ENCODE data around the gene ADAD2.

Gene ADAD2

GRCh38 chr16:84176192-84177053, 14.5 kb upstream of the ADAD2 start:
- no peak for DNase-seq (ENCODE audit: low read depth in 2 of 2)

DNA sequence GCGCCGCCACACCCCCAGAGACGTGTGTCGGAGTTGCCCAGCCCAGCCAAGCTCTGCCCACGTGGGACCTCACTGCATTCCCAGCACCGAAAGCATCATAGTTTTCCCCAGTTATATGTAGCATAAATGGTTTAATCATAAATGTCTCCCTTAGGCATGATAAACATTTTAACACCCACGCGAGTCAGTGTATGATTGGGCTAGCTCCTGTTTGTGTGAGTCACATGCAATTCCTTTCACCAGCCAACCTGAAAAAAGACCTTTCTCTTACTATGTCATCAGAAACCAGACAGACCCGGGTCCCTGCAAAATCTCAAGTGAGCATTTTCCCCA, 13.2 kb upstream of the ADAD2 start:
- DNase-seq (ENCODE audit: low read depth in 2 of 2), result no peak

DNA sequence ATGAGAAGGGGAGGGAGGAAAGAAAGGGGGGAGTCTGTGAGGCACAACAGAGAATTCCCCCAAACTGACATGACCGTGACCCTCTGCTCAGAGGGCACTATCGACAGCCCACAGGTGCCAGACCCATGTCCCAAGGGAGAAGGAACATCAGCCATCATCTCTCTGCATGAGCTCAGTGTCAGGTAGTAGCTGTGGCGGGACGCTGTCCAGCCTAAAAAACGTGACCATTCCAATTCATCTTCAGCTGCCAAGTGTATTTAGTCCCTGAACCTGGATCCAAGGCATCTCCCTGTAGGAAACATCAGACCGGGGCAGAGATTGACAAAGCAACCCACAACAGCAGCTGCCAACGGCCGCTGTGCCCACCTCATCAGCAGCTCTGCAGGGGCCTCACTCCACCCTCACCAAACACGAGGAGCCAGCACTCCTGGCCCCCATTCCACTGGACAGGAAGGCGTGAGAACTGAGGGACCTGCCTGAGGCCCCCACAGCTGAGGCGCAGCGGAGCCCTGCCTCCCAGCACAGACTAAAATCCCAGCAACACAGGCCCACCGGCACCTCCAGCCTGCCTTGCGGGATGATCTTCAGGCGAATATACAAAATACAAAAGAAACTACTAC, 12.7 kb upstream of the ADAD2 start:
- no peak for DNase-seq (ENCODE audit: low read depth in 2 of 2)

DNA sequence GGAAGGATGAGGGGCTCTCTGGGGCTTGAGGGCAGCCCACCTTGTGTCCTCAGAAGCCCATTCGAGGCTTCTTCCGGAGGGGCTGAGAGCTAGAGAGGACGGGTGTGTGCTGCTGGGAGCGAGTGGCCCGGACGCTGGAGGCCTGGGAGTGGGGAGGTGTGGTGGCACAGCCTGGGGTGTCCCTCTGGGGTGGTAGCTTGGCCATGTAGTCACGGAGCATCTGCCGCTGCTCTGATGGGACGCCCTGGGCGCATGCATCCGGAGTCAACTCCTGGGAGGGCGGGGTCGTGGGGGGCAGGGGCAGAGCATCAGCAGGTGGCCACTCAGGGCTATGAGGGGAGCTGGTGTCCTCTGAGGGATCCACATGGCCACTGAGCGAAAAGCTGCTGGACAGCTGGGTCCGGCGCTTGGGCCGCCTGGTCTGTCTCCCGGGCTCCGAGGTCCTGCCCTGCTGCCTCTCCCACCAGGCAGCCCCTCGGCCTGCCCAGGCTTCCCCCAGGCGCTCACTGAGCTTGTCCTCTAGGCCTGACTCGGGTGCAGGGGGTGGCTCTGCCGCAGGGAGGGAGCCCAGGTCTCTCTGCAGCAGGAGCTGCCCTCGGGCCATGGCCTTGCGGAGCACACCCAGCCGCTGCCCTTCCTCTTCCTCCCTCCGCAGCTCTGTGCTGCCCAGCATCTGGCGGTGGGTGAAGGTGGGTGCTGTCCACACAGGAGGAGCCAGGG, 11.9 kb upstream of the ADAD2 start:
- DNase-seq (ENCODE audit: low read depth in 2 of 2), result no peak

DNA sequence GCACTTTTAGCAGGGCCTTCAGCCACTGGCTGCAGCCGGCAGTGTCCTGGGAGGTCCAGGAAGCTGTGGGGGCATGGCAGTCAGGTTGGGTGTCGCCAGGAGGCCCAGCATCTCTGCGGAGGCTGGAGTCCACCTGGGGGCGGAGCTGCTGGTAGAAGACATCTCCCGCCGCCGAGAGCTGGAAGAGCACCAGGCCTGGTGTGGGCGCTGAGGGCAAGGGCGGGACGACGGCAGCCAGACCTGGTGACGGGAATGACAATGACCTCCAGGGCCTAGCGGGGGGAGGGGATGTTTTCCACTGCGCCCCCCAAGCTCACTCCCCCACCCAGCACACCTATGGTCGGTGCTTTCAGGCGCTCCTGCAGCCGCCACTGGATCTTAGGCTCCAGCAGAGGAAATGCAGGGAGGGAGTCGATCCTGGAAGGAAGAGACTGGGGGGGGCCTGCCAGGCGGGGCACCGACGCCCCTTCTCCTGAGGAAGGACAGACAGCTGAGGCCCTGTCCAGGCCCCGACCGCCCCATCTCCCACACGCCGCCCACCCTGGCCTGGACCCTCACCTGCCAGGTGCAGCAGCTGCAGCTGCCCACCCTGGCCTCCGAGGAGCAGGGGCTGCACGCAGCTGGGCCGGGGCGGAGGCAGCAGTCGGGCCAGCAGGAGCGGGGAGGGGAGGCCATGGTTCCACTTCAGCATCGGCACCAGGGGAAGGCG, 11.2 kb upstream of the ADAD2 start:
- DNase-seq (ENCODE audit: low read depth in 2 of 2), result no peak

- no peak for DNase-seq (ENCODE audit: low read depth in 2 of 2)
Measured at GRCh38 chr16:84180519-84181140, 10.3 kb upstream of the ADAD2 start.

DNA sequence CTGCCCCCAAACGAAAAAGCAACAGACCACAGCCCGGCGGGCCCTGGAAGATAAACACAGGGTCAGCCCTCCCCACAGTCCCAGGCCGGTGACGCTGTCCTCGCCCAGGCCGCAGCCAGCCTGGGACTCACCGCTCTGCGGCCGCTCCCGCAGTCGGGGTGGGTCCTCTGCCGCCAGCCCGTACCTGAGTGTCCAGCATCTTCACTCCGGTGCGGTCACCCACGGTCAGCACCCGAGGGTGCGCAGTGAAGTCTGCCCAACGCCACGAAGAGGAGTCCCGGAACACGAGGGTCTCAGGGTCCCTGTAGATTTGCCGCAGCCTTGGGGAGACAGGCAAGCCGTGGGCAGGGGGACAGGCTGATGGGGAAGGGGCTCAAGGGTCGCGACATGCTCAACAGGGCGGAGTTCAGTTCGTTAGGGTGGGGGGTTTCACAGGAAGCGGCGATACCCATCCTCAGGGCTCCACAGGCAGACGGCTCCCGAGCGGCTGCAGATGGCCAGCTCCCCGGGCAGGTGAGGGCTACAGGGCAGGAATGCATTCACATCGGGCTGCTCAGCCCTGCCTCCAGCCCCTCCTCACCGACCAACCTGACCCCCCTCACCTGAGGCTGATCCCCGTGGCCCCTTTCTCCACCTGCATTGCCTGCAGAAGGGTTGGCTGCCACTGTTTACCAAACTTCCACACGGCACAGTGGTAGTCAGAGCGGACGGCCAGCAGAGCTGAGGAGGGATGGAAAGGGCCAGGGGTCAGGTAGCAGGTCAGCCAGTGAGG, 9.6 kb upstream of the ADAD2 start:
- no peak for DNase-seq (ENCODE audit: low read depth in 2 of 2)

- DNase-seq (ENCODE audit: low read depth in 2 of 2), result no peak
Measured at GRCh38 chr16:84182104-84182503, 8.9 kb upstream of the ADAD2 start.

GRCh38 chr16:84182680-84183571, 8.0 kb upstream of the ADAD2 start:
- DNase-seq (ENCODE audit: low read depth in 2 of 2), result no peak

DNA sequence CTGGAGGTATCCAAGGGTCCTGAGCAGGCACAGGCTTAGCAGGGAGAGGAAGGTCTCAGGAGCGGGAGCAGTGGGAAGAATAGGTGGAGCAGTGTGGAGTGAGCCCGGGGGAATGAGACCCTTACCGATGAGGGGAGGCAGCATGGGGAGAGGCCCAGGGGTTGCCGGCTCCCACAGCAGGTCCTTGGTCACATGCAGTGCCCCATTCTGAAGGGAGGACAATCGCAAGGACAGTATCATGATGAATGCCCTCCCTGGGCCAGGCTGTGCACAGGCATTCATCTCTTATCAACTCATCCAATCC, 7.4 kb upstream of the ADAD2 start:
- DNase-seq (ENCODE audit: low read depth in 2 of 2), result no peak

GRCh38 chr16:84183911-84184591, 6.9 kb upstream of the ADAD2 start:
- DNase-seq (ENCODE audit: low read depth in 2 of 2), result no peak

DNA sequence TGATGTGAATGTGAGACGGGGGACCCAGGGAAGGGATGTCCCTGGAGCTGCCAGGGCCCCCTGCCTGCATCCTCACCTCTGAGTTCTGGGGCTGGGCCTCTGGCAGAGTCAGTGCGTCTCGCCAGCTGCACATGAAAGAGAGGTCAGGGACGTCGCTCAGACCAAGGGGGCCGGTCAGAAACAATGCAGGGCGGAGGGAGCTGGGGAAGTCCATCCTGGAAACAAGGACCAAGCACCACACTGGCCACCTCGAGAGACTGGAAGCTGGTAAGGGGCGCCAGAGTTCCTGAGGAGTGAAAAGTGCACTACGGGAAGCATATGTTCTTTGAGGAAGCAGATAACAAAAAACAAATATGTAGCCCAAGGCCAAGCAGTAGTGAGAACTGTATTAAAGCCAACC, 6.2 kb upstream of the ADAD2 start:
- DNase-seq (ENCODE audit: low read depth in 2 of 2), result no peak

GRCh38 chr16:84186685-84187437, 4.1 kb upstream of the ADAD2 start, which contains the start of gene TAF1C:
Gene TAF1C, minus strand, starts transcription at chr16:84187057. Its CDS starts 2,069 bp downstream, at chr16:84184988.
- DNase-seq (ENCODE audit: low read depth in 2 of 2), result peak; percentile 79 to 84

- DNase-seq (ENCODE audit: low read depth in 2 of 2), result no peak
Measured at GRCh38 chr16:84191466-84191865, 509 bp downstream of the ADAD2 start.

GRCh38 chr16:84193480-84193879, 2.5 kb downstream of the ADAD2 start:
- DNase-seq (ENCODE audit: low read depth in 2 of 2), result no peak

DNA sequence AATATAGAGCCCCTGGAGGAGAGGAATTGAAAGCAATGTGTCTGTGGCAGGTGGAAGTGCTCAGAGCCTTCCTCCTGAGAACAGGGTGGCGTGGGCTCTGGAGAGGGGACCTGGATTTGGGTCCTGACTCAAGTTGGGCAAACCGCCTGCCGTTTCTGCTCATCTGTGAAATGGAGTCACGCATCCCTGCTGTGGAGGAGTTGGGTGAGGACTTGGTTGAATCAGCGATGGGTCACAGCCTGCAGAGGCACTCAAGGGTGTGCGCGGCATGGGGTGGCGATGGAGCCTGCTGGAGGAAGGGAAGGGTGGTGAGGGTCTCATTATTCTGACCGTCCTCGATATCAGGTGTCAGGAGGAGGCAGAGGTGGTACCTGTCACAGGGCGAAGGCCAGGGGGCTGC, 3.1 kb downstream of the ADAD2 start:
- DNase-seq (ENCODE audit: low read depth in 2 of 2), result no peak

GRCh38 chr16:84194470-84195200, 3.7 kb downstream of the ADAD2 start:
- DNase-seq (ENCODE audit: low read depth in 2 of 2), result no peak
